Left ventricle myocardium inferior (tissue), 1 donor: ENCODE data around the gene MTHFS. TPM values are rescaled to one million over a fixed set of nuclear protein-coding genes. Genes with fewer than 3 reads are reported as not detected.
"Not testable (repeated sequence)": the region's sequence is repeated elsewhere in the genome, so short reads cannot be mapped to it uniquely, and the experiment has no call there.

Source experiments
- DNase-seq: peaks from one replicate; pipeline ENCODE4 v3.0.0-alpha.2; 2020
- H3K27ac ChIP-seq: fragments of 200-600 bp; replicated peaks from 2 replicates; pipeline ENCODE4 v1.8.0; 2021
- H3K27me3 ChIP-seq: fragments of 200-600 bp; 2 replicates; pipeline ENCODE4 v1.8.0; 2021; ENCODE audit warnings: low read depth
- H3K36me3 ChIP-seq: fragments of 200-600 bp; 2 replicates; pipeline ENCODE4 v1.8.0; 2021
- H3K4me1 ChIP-seq: fragments of 200-600 bp; 2 replicates; pipeline ENCODE4 v1.8.0; 2021
- H3K4me3 ChIP-seq: fragments of 200-600 bp; 2 replicates; pipeline ENCODE4 v1.8.0; 2021; ENCODE audit warnings: mild to moderate bottlenecking, moderate library complexity
- H3K9me3 ChIP-seq: fragments of 200-600 bp; replicated peaks from 2 replicates; pipeline ENCODE4 v1.8.0; 2021
- intact Hi-C: fragments of 100-400 bp; cut with micrococcal nuclease; formaldehyde crosslinking; loops from one replicate; pipeline ENCODE4 v1.11.0; 2022
- total RNA-seq: library from RNA; stranded (reverse); fragmentation: NEBNext Ultra II Directional; extraction: Animal tissue kit (Norgen Biotek cat#: 25700); gene quantifications from one replicate; pipeline ENCODE4 v1.2.1, GENCODE V29; 2021
- TF ChIP-seq, protein P1 (sequence below): fragments of 200-600 bp; IDR thresholded peaks from 2 replicates; pipeline ENCODE4 v1.8.0; 2021; ENCODE audit warnings: antibody characterized with exemption, mild to moderate bottlenecking, borderline replicate concordance
- donor health status: DM: no; HTN: yes; CAD: no; lungs with severe emphysema.

MTHFS gene
- total RNA-seq, 1 donor from 2014 or later, result 21.4 TPM

GRCh38 chr15:79904271-79904670 lies 7.5 kb upstream of the MTHFS start:
- intact Hi-C loops, result no loop called here
- TF ChIP-seq, protein P1, sequence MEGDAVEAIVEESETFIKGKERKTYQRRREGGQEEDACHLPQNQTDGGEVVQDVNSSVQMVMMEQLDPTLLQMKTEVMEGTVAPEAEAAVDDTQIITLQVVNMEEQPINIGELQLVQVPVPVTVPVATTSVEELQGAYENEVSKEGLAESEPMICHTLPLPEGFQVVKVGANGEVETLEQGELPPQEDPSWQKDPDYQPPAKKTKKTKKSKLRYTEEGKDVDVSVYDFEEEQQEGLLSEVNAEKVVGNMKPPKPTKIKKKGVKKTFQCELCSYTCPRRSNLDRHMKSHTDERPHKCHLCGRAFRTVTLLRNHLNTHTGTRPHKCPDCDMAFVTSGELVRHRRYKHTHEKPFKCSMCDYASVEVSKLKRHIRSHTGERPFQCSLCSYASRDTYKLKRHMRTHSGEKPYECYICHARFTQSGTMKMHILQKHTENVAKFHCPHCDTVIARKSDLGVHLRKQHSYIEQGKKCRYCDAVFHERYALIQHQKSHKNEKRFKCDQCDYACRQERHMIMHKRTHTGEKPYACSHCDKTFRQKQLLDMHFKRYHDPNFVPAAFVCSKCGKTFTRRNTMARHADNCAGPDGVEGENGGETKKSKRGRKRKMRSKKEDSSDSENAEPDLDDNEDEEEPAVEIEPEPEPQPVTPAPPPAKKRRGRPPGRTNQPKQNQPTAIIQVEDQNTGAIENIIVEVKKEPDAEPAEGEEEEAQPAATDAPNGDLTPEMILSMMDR, result no peak
- H3K9me3 ChIP-seq, result no peaks in the 10 kb centered on the region
- no peaks in the 10 kb centered on the region for H3K4me1 ChIP-seq
- no peak overlapping the region for H3K4me3 ChIP-seq
- no peaks in the 10 kb centered on the region for H3K36me3 ChIP-seq
- H3K27me3 ChIP-seq, result no peaks in the 10 kb centered on the region
- H3K27ac ChIP-seq, result no peak overlapping the region
- no peak for DNase-seq

DNA sequence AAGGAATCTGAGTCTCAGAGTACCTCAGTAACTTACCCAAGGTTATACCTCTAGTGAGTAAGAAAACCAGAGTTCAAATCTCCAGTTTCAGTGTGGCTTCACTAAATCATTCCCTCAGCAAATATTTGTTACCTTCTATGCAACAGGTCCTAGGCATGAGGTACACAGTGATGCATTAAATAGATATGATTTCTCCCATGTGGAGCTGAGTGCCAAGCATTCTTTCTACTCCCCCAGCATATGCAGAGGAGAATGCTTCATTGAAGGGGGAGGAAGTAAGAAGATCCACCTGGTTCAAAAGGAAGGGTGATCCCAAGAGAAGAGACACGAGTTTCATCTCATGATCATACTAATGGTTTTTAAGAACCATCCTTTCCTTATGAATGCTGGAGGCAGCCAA lies 6.8 kb upstream of the MTHFS start:
- TF ChIP-seq, protein P1, result no peak
- no peaks in the 10 kb centered on the region for H3K4me1 ChIP-seq
- intact Hi-C loops, result no loop called here

GRCh38 chr15:79903144-79903543 lies 6.3 kb upstream of the MTHFS start:
- TF ChIP-seq, protein P1, result no peak
- Histone ChIP-seq H3K27me3 (no peaks in the 10 kb centered on the region), H3K36me3 (no peaks in the 10 kb centered on the region), H3K4me3 (no peak overlapping the region), H3K9me3 (no peaks in the 10 kb centered on the region), H3K27ac (no peak overlapping the region), H3K4me1 (no peaks in the 10 kb centered on the region)
- no peak for DNase-seq
- intact Hi-C loops, result no loop called here

More for the DNA sequence above, 6.8 kb upstream of the MTHFS start:
- H3K4me3 ChIP-seq, result no peak overlapping the region
- H3K27me3 ChIP-seq, result no peaks in the 10 kb centered on the region
- H3K9me3 ChIP-seq, result no peaks in the 10 kb centered on the region
- no peak overlapping the region for H3K27ac ChIP-seq
- no peaks in the 10 kb centered on the region for H3K36me3 ChIP-seq
- DNase-seq, result no peak

DNA sequence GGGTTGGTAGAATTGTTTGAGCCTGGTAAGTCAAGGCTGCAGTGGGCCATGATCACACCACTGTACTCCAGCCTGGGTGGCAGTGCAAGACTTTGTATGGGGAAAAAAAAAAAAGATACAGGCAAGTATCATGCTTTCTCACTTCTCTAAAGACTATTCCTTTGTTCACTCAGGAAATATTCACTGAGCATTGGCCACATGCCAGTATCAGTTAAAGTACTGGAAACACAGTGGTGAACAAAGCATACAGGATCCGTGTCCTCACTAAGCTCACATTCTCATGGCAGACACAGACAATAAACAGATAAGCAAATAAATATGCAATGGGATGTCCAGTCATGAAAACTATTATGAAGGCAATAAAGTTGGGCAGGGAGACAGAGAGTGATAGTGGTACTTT lies 5.1 kb upstream of the MTHFS start:
- Histone ChIP-seq H3K27me3 (no peaks in the 10 kb centered on the region), H3K36me3 (no peaks in the 10 kb centered on the region), H3K4me3 (no peak overlapping the region), H3K4me1 (peaks cover 8% of the 10 kb centered on the region), H3K27ac (no peak overlapping the region), H3K9me3 (no peaks in the 10 kb centered on the region)
- TF ChIP-seq, protein P1, result no peak
- intact Hi-C loops, result no loop called here
- DNase-seq, result no peak

DNA sequence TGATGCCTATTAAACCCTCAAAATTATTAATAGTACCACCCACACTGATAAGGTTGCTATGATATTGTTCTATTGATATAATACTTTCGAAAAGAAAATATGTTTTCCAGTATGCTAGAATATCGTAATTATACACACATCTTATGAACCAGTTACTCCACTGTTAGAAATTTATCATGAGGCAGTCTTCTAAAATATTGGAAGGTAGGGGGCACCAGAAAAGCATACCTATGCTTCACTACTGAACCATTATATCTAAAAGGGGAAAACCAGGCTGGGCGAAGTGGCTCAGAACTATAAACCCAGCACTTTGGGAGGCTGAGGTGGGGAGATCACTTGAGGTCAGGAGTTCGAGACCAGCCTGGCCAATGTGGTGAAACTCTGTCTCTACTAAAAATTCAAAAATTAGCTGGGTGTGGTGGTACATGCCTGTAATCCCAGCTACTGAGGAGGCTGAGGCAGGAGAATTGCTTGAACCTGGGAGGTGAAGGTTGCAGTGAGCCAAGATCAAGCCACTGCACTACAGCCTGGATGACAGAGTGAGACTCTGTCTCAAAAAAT lies 4.1 kb upstream of the MTHFS start:
- H3K4me1 ChIP-seq, result peaks cover 14% of the 10 kb centered on the region
- intact Hi-C loops, H3K9me3 ChIP-seq, H3K27me3 ChIP-seq, H3K36me3 ChIP-seq, H3K27ac ChIP-seq, DNase-seq, H3K4me3 ChIP-seq: not testable (repeated sequence)

GRCh38 chr15:79900087-79900486 lies 3.3 kb upstream of the MTHFS start:
- intact Hi-C loops, result no loop called here
- H3K27ac ChIP-seq, result no peak overlapping the region
- DNase-seq, result no peak

DNA sequence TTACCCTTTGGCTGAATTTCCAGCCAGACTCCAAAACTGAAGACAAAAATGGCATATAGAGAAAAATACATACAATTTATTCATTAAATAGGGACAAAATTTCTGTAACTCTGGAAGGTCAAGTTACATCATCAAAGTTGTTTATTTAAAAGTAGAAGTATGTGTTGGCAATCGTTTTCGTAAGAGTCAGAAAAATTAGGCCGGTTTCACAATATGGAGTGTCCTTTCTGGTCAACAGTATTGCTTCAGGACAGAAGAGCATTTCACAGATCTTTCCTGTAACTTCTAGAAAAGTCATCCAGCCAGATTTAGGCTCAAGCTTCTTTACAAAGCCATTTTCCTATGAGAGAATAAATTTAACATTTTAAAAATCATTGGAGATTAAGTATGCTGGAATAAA lies 2.0 kb upstream of the MTHFS start:
- H3K27ac ChIP-seq, H3K4me3 ChIP-seq, H3K9me3 ChIP-seq, DNase-seq, intact Hi-C loops, H3K27me3 ChIP-seq, H3K36me3 ChIP-seq: not testable (repeated sequence)
- peaks cover 14% of the 10 kb centered on the region for H3K4me1 ChIP-seq

More at GRCh38 chr15:79900087-79900486, 3.3 kb upstream of the MTHFS start:
- TF ChIP-seq, protein P1, result no peak
- Histone ChIP-seq H3K9me3 (no peaks in the 10 kb centered on the region), H3K36me3 (no peaks in the 10 kb centered on the region), H3K4me3 (no peak overlapping the region), H3K27me3 (no peaks in the 10 kb centered on the region), H3K4me1 (peaks cover 14% of the 10 kb centered on the region)
